GM12873 (cell line): ENCODE results near the gene KRT28.

Experiments used
- TF ChIP-seq, protein P1 (sequence below): IDR thresholded peaks from 2 replicates; pipeline ENCODE4 v1.5.1; 2012; ENCODE audit warnings: low read depth, mild to moderate bottlenecking, moderate library complexity, low read length, control low read depth; ENCODE audit not compliant: insufficient read depth; ENCODE audit errors: missing control alignments

Gene KRT28

DNA sequence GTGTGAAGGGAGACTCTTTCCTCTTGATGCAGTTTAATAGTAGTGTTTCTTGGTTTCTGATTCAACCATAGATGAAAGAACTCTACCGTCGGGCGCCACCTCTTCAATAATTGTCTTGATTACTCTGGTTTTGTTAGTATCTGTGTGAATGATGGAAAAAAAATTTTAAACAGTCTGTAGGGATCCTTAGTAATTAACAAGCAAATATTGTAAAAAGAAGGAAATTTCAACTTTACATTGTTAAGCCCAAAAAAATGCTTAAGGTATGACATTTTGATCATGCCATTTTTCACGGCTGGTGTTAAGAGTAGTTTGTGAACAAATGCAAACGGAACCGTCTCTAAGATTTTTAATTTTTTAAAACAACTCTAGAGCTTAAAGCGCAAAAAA lies 18.6 kb upstream of the KRT28 start:
- TF ChIP-seq, protein P1, sequence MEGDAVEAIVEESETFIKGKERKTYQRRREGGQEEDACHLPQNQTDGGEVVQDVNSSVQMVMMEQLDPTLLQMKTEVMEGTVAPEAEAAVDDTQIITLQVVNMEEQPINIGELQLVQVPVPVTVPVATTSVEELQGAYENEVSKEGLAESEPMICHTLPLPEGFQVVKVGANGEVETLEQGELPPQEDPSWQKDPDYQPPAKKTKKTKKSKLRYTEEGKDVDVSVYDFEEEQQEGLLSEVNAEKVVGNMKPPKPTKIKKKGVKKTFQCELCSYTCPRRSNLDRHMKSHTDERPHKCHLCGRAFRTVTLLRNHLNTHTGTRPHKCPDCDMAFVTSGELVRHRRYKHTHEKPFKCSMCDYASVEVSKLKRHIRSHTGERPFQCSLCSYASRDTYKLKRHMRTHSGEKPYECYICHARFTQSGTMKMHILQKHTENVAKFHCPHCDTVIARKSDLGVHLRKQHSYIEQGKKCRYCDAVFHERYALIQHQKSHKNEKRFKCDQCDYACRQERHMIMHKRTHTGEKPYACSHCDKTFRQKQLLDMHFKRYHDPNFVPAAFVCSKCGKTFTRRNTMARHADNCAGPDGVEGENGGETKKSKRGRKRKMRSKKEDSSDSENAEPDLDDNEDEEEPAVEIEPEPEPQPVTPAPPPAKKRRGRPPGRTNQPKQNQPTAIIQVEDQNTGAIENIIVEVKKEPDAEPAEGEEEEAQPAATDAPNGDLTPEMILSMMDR, result no peak

DNA sequence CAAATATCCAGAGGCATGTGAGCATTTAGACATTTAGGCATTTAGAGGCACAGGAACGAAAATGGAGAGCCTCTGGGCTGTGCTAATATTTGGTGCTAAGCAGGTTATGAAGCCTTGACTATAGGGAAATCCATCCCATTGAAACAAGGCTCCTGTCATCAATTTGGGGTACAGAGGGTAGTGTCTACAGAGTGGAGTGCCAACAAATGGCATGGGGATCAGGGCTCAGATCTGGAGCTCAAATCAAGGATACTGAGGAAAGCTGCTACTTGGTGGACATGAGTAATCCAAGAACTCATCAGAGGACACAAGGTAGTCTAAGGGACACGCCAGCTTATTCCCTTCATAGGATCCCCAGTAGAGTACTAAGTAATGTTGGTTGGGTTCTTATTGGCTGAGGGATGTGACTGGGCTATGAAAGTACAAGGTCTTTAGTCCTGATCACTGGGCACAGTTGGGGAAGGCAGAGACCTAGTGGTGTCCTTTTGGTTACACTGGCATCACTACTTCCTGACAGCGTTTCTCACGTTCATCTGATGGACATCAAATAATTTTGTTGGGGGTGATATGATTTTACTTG lies 17.4 kb upstream of the KRT28 start:
- TF ChIP-seq, protein P1, result no peak

DNA sequence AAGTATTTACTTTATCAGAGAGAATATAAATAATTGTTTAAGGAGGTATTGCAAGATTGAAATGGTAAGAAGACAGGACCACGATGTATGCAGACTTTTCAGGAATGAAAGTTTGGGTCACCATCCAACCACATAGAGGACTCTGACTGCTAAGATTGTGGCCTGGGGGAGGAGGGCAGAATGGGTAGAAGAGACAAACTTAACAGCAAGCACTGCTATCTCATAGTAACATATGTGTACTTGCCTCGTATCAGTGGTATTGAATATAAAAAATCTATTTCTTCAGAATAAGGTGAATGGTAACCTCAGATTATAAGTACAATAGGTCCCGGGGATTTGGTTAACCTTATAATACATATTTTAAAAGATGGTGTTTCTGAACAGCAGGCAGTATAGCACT lies 16.8 kb upstream of the KRT28 start:
- TF ChIP-seq, protein P1, result no peak

DNA sequence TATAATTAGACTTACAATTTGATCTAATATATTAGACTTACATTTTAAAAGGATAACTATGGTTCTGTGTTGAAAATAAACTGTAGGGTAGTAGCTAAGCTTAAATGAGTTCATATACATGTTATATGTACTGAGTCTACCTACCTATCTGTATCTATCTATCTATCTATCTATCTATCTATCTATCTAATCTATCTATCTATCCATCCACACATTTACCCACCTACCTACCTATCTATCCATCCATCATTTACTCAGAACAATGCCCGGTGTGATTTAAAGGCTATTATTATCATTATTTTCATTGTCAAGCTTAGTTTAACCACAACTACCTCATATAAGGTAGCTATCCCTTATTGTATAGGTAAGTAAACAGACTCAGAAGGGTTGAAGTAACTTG lies 15.6 kb upstream of the KRT28 start:
- TF ChIP-seq, protein P1, result no peak

DNA sequence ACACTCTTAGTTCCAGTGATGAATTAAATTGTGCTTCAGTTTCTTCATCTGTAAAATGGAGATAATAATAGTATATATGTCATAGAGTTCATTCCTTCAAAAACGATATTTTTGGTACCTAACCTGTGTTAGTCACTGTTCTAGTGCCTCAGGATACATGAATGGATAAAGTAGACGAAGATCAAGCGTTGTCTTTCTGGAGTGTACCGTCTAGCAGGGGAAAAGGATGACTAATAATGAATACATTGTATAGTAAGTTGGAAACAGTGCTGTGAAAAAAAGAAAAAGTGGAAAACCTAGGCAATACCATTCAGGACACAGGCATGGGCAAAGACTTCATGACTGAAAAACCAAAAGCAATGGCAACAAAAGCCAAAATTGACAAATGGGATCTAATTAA lies 14.0 kb upstream of the KRT28 start:
- TF ChIP-seq, protein P1, result no peak

DNA sequence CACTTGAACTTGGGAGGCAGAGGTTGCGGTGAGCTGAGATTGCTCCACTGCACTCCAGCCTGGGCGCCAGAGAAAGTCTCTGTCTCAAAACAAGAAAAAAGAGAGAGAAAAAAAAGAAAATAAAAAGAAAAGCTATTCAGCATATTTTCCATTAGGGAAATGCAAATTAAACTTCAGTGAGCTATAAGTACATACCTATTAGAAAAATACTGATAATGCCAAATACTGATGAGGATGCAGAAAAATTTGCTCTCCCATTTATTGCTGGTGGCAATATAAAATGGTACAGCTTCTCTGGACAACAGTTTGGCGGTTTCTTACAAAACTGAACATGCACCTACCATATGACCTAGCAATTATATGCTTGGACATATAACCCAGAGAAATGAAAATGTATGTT lies 12.9 kb upstream of the KRT28 start:
- TF ChIP-seq, protein P1, result no peak

DNA sequence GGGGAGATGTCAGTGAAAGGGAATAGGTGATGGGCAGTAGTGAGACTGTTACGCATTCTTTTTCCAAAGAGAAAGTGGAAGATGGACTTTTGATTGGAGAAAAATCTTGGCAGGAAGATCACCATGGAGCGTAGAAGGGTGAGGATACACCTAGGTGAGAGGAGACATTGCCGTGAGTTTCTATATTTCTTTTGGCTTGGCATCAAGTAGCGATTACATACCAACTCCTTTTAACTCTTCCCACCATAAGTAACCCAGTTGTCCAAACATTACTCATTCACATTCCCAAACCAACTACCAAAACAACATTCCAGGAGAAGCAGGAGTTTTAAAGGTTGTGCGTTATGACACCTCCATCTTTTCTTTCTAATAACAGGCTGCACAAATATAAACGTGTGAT lies 10.7 kb upstream of the KRT28 start:
- TF ChIP-seq, protein P1, result no peak
